ENCODE results near the gene DCAKD. TPM values are rescaled to one million over a fixed set of nuclear protein-coding genes. Genes with fewer than 3 reads are reported as not detected.

Gene DCAKD
- total RNA-seq, 4 donors from 2014 or later: 22.7 to 36.4 (median 25.2) TPM

GRCh38 chr17:45036691-45037090 is 14.7 kb downstream of the DCAKD start:
- TF ChIP-seq CTCF (IDR thresholded peaks at IDR 0.05): no peak
- no peak for DNase-seq (ENCODE audit: low spot score)
- ATAC-seq (ENCODE audit: low FRiP score): no peak

DNA sequence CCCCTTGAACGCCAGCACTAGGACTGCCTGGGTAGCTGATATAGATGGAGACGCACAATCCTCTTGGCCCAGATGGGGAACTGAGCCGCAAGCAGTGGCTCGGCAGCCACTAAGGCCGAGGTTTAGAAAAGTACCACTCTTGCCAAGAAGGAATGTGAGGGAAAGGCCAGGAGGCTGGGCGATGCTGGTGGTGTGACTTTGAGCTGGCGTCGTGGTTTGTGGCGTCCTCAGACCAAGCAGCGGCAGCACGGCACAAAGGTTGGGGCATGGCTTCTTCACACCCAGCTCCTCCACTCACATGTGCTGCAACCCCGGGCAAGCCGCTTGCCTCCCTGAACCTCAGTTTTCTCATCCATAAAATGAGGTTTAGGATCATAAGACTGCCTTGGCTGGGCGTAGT is 15.6 kb downstream of the DCAKD start:
- ATAC-seq (ENCODE audit: low FRiP score) (no peak), DNase-seq (ENCODE audit: low spot score) (no peak)
- TF ChIP-seq CTCF (IDR thresholded peaks at IDR 0.05): no peak

DNA sequence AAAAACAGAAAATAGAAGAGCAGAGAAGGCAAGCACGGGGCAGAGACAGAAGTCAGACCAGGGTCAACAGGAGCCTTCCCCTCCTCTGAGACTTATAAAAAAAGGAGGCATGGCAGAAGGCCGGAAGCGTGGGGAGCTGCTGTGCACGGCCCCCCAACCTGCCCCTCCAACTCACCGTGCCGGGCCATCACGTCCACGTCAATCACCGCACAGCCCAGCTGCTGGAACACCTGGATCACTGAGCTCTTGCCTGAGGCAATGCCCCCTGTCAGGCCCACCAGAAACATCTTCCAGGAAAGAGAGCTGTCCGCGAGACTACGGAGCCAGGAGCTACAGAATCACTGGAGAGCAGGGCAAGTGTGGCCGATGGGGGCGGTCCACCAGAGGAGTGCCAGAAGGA is 16.8 kb downstream of the DCAKD start:
- TF ChIP-seq CTCF (IDR thresholded peaks at IDR 0.05): no peak
- ATAC-seq (ENCODE audit: low FRiP score) (no peak), DNase-seq (ENCODE audit: low spot score) (no peak)

- DNase-seq (ENCODE audit: low spot score): no peak
- no peak for TF ChIP-seq CTCF (IDR thresholded peaks at IDR 0.05)
- no peak for ATAC-seq (ENCODE audit: low FRiP score)
These were observed 19.3 kb downstream of the DCAKD start for GRCh38 chr17:45032174-45032541.

- TF ChIP-seq CTCF (IDR thresholded peaks at IDR 0.05): no peak
- ATAC-seq (ENCODE audit: low FRiP score): no peak
- DNase-seq (ENCODE audit: low spot score): no peak
These were observed 19.9 kb downstream of the DCAKD start for GRCh38 chr17:45031231-45032173.

DNA sequence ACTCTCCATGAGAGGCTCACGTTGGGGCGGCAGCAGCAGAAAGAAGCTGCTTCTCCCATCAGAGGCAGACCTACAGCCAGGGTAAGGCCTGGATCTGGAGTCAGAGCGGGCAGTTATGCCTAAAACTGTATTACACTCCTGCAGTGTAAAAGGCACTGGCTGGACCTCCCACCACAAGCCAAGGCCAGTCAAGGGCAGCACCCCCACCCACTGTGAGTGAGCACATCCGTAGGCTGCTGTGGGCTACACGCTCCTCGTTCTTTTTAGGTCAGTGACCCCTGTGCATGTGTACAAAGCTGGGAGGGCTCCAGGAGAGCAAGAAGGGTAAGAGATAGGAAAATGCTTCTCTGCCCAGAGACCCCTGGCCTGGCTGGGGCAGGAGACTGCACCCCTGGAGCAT is 20.7 kb downstream of the DCAKD start:
- TF ChIP-seq CTCF (IDR thresholded peaks at IDR 0.05): no peak
- DNase-seq (ENCODE audit: low spot score): no peak
- ATAC-seq (ENCODE audit: low FRiP score): no peak
